ENCODE results near the gene C7orf25. TPM values are rescaled to one million over a fixed set of nuclear protein-coding genes. Genes with fewer than 3 reads are reported as not detected.

C7orf25 gene
- total RNA-seq (4.0 TPM), polyA plus RNA-seq (6.8 TPM)

DNA sequence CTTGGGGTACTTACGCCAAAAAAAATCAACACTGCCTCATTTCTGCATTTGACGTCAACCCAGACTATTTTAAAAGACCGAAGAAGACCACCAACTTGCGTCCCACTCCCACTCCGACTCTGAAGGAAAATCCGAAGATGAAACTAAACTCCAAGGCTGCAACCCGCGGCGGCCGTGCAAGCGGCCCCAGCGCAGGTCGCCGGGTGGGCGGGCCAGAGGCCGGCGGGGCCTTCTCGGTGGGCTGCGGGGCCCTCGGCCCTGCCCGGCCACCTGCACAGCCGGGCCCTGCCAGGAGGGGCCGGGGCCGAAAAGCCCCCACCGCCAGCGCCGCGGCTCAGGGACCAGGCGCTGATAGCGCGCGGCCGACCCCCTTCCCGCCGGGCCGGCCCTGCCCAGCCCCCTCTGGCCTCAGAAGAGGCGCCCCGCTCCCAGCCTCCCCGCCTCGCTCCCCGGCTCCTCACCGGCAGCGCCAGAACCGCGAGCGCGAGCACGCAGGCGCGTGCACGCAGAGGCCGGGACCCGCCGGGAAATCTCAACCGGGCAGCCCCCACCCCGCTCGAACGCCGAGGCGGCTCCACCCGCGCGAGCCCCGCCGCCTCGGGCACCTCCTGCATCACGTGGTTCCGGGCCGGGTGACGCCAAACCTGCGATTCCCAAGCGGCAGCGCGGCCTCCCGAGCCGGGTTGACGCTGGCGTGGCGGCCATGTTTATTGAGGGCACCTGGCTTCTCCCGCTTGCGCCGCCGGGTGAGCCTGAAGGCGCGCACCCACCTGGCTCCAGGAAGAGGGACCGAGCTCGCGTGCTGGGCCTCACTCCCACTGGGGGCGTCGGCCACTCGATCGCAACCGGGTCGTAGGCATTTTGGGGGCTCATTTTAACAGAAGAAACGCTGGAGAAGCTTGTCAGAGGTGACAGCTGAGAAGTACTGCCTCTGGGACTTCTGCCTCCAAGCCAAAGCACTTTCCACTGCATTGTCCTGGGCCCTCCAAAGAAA lies at the start of gene C7orf25:
TSS of gene C7orf25 (minus strand) at position 617 of the 994 bp plus-strand sequence. CDS start 1,170 bp downstream, outside the sequence.
- H3K27ac ChIP-seq (ENCODE audit: low read depth), result peak within 1 kb of the TSS; percentile 38
- H3K4me1 ChIP-seq (ENCODE audit: insufficient read depth), result no peaks in the 10 kb centered on the region
- H3K36me3 ChIP-seq (ENCODE audit: insufficient read depth), result no peaks in the 10 kb centered on the region
- peak within 1 kb of the TSS; percentile 90 for H3K4me3 ChIP-seq (ENCODE audit: low read depth, low read length)
- peak; percentile 82 for DNase-seq (ENCODE audit: extremely low spot score)
- under 1% methylated on average over 95 of the region's 95 CpGs for WGBS

GRCh38 chr7:42961170-42961569 lies 49.3 kb upstream of the C7orf25 start:
- WGBS, result 29% methylated on average over 2 of the region's 2 CpGs
- DNase-seq (ENCODE audit: extremely low spot score), result no peak
- Histone ChIP-seq H3K27ac (ENCODE audit: low read depth) (no peak overlapping the region), H3K36me3 (ENCODE audit: insufficient read depth) (no peaks in the 10 kb centered on the region), H3K4me3 (ENCODE audit: low read depth, low read length) (no peak overlapping the region), H3K4me1 (ENCODE audit: insufficient read depth) (no peaks in the 10 kb centered on the region)

DNA sequence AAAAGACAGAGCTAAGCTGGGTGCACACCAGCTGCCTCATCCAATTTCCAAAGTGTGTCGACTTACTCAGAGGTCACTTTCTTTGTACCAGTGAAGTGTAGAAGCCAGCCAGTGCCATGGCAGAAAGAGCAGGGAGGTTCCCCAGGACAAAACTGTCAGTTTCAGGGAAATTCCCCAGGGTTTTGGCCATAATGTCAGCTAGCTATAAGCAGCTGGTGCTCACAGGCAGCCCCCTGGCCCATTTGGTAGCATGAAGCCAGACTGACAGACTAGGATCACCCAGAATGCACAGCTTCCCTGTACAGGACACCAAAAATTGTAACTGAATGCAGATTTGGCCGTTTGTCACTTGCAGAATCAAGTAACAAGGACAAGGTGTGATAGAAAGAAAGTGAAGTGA lies 48.9 kb upstream of the C7orf25 start:
- WGBS, result 75% methylated on average over 2 of the region's 2 CpGs
- Histone ChIP-seq H3K4me1 (ENCODE audit: insufficient read depth) (no peaks in the 10 kb centered on the region), H3K4me3 (ENCODE audit: low read depth, low read length) (no peak overlapping the region), H3K36me3 (ENCODE audit: insufficient read depth) (no peaks in the 10 kb centered on the region), H3K27ac (ENCODE audit: low read depth) (no peak overlapping the region)
- DNase-seq (ENCODE audit: extremely low spot score), result no peak

DNA sequence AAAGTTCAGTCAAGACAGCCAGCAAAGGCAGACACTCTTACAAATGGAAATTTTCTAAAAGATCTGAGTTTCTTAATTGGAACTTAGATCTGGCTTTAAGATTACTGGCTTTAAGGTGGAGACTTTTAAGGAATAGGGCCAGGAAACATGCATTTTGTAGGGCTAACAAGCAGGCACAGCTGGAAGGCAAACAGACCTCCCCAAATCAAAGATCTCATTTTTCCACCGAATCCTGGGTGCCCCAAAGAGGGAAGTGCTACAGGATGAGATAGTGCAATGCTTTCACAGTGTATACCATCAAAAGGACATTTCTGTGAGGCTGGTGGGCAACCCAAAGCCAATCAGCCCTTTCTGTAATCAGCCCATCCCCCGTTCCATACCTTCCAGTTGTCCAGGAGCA lies 47.7 kb upstream of the C7orf25 start:
- DNase-seq (ENCODE audit: extremely low spot score), result no peak
- WGBS, result 89% methylated on average over 2 of the region's 2 CpGs

GRCh38 chr7:42956062-42956461 lies 44.2 kb upstream of the C7orf25 start:
- Histone ChIP-seq H3K4me3 (ENCODE audit: low read depth, low read length) (no peak overlapping the region), H3K27ac (ENCODE audit: low read depth) (no peak overlapping the region), H3K36me3 (ENCODE audit: insufficient read depth) (no peaks in the 10 kb centered on the region), H3K4me1 (ENCODE audit: insufficient read depth) (no peaks in the 10 kb centered on the region)
- no peak for DNase-seq (ENCODE audit: extremely low spot score)

More for the DNA sequence above, 47.7 kb upstream of the C7orf25 start:
- H3K27ac ChIP-seq (ENCODE audit: low read depth), result no peak overlapping the region
- no peaks in the 10 kb centered on the region for H3K4me1 ChIP-seq (ENCODE audit: insufficient read depth)
- no peak overlapping the region for H3K4me3 ChIP-seq (ENCODE audit: low read depth, low read length)
- H3K36me3 ChIP-seq (ENCODE audit: insufficient read depth), result no peaks in the 10 kb centered on the region

DNA sequence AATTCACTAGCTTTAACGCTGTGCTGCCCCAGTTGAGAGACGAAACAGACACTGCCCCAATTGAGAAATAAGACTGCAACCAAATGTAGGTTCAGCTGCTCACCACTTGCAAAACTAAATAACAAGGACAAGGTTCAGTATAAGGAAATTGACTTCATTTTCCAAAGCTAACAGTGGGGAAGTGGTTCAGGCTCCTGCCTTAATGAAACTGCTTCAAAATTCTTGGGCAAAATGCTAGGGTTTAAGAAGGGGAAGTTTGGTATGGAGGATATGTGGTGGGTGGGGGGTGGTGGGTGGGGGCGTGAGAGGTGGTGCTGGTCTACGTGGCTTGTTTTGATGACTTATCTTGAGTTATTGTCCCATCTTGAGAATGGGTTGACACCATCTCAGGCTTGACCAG lies 42.1 kb upstream of the C7orf25 start:
- Histone ChIP-seq H3K4me3 (ENCODE audit: low read depth, low read length) (no peak overlapping the region), H3K4me1 (ENCODE audit: insufficient read depth) (no peaks in the 10 kb centered on the region), H3K27ac (ENCODE audit: low read depth) (no peak overlapping the region), H3K36me3 (ENCODE audit: insufficient read depth) (no peaks in the 10 kb centered on the region)
- no peak for DNase-seq (ENCODE audit: extremely low spot score)
- 89% methylated on average over 4 of the region's 4 CpGs for WGBS

GRCh38 chr7:42952328-42952727 lies 40.5 kb upstream of the C7orf25 start:
- no peaks in the 10 kb centered on the region for H3K36me3 ChIP-seq (ENCODE audit: insufficient read depth)
- H3K27ac ChIP-seq (ENCODE audit: low read depth), result no peak overlapping the region
- H3K4me3 ChIP-seq (ENCODE audit: low read depth, low read length), result no peak overlapping the region
- no peak for DNase-seq (ENCODE audit: extremely low spot score)
- no peaks in the 10 kb centered on the region for H3K4me1 ChIP-seq (ENCODE audit: insufficient read depth)
- WGBS, result 77% methylated on average over 4 of the region's 4 CpGs

DNA sequence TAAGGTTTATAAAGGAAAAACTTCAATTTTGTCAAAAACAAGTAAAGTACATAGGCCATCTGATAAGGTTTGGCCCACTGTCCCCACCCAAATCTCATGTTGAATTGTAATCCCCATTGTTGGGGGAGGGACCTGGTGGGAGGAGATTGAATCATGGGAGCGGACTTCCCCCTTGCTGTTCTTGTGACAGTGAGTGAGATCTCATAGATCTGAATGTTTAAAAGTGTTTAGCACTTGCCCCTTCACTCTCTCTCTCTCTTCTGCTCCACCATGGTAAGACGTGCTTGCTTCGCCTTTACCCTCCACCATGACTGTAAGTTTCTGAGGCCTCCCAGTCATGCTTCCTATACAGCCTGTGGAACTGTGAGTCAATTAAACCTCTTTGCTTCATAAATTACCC lies 38.5 kb upstream of the C7orf25 start:
- no peaks in the 10 kb centered on the region for H3K4me1 ChIP-seq (ENCODE audit: insufficient read depth)
- DNase-seq (ENCODE audit: extremely low spot score), result no peak
- H3K36me3 ChIP-seq (ENCODE audit: insufficient read depth), result no peaks in the 10 kb centered on the region
- H3K4me3 ChIP-seq (ENCODE audit: low read depth, low read length), result no peak overlapping the region
- H3K27ac ChIP-seq (ENCODE audit: low read depth), result no peak overlapping the region
- WGBS, result 60% methylated on average over 3 of the region's 3 CpGs

- no peak overlapping the region for H3K4me3 ChIP-seq (ENCODE audit: low read depth, low read length)
- 47% methylated on average over 2 of the region's 2 CpGs for whole genome bisulfite sequencing
- no peak for DNase-seq (ENCODE audit: extremely low spot score)
- H3K4me1 ChIP-seq (ENCODE audit: insufficient read depth), result no peaks in the 10 kb centered on the region
- H3K36me3 ChIP-seq (ENCODE audit: insufficient read depth), result no peaks in the 10 kb centered on the region
- no peak overlapping the region for H3K27ac ChIP-seq (ENCODE audit: low read depth)
These were observed 35.7 kb upstream of the C7orf25 start for GRCh38 chr7:42947521-42947920.

- Histone ChIP-seq H3K4me3 (ENCODE audit: low read depth, low read length) (no peak overlapping the region), H3K36me3 (ENCODE audit: insufficient read depth) (no peaks in the 10 kb centered on the region), H3K27ac (ENCODE audit: low read depth) (no peak overlapping the region), H3K4me1 (ENCODE audit: insufficient read depth) (no peaks in the 10 kb centered on the region)
- no peak for DNase-seq (ENCODE audit: extremely low spot score)
- 96% methylated on average over 2 of the region's 2 CpGs for WGBS
These were observed 34.7 kb upstream of the C7orf25 start for GRCh38 chr7:42946627-42946950.

GRCh38 chr7:42945821-42946626 lies 34.2 kb upstream of the C7orf25 start:
- no peak for DNase-seq (ENCODE audit: extremely low spot score)
- Histone ChIP-seq H3K36me3 (ENCODE audit: insufficient read depth) (no peaks in the 10 kb centered on the region), H3K4me3 (ENCODE audit: low read depth, low read length) (no peak overlapping the region), H3K27ac (ENCODE audit: low read depth) (no peak overlapping the region), H3K4me1 (ENCODE audit: insufficient read depth) (no peaks in the 10 kb centered on the region)
- 27% methylated on average over 4 of the region's 4 CpGs for WGBS

GRCh38 chr7:42940985-42941847 lies 29.3 kb upstream of the C7orf25 start:
- DNase-seq (ENCODE audit: extremely low spot score), result peak; percentile 53
- no peak overlapping the region for H3K27ac ChIP-seq (ENCODE audit: low read depth)
- H3K4me3 ChIP-seq (ENCODE audit: low read depth, low read length), result no peak overlapping the region
- H3K4me1 ChIP-seq (ENCODE audit: insufficient read depth), result no peaks in the 10 kb centered on the region
- peaks cover 2% of the 10 kb centered on the region for H3K36me3 ChIP-seq (ENCODE audit: insufficient read depth)
- WGBS, result 53% methylated on average over 13 of the region's 13 CpGs

Data from urinary bladder (tissue), 4 donors.